B cell (primary cell): ENCODE measurements around the gene ZMYND19. TPM values are rescaled to one million over a fixed set of nuclear protein-coding genes. Genes with fewer than 3 reads are reported as not detected.
A peak's percentile ranks its signal among the peaks of the same experiment; 100 is the strongest.
"Not testable (repeated sequence)": the region's sequence is repeated elsewhere in the genome, so short reads cannot be mapped to it uniquely, and the experiment has no call there.

Source experiments
- ATAC-seq: fragments of 200-7000 bp; cut with Tn5 transposase; one replicate; pipeline ENCODE4 v1.10.0; 2021; ENCODE audit warnings: low read depth, mild to moderate bottlenecking, moderate number of reproducible peaks, moderate library complexity
- CTCF ChIA-PET: fragments of 350-600 bp; sonication (Branson Sonifier 250); formaldehyde crosslinking; loops from one replicate; lab custom pipeline; 2021; ENCODE audit warnings: antibody characterized with exemption, inconsistent platforms; lab: Charles Lee
- POLR2A ChIA-PET: fragments of 350-600 bp; sonication (Branson Sonifier 250); formaldehyde crosslinking; loops from one replicate; lab custom pipeline; 2021; ENCODE audit warnings: antibody characterized with exemption; lab: Charles Lee
- DNase-seq: peaks from one replicate; pipeline ENCODE4 v3.0.0; 2013
- H2AFZ ChIP-seq: 2 replicates; pipeline ENCODE4 v1.6.1; 2012; ENCODE audit warnings: mild to moderate bottlenecking, low read depth, low read length; ENCODE audit not compliant: insufficient read depth, poor library complexity, severe bottlenecking
- H3K27ac ChIP-seq, 2 donors: 1 replicate in 1 of 2; 2 replicates in 1 of 2; pipeline ENCODE4 v1.5.1; 2012 to 2013; ENCODE audit warnings: low read length in 2 of 2, mild to moderate bottlenecking in 2 of 2, moderate library complexity in 1 of 2
- H3K27me3 ChIP-seq, 4 experiments: fragments of 200-600 bp in 1 of 4; sonication (generic) in 1 of 4; replicated peaks in 1 of 4; 1 replicate in 2 of 4; 2 replicates in 2 of 4; pipeline versions ENCODE4 v1.6.1 to v1.7.0; 2013 to 2016; ENCODE audit warnings: low read length in 3 of 4, mild to moderate bottlenecking in 2 of 4, mixed read lengths in 1 of 4, moderate library complexity in 1 of 4; ENCODE audit not compliant: insufficient read depth in 4 of 4, control insufficient read depth in 3 of 4; ENCODE audit errors: control extremely low read depth in 1 of 4
- H3K36me3 ChIP-seq, 2 experiments: replicated peaks in 1 of 2; 1 replicate in 1 of 2; 2 replicates in 1 of 2; pipeline versions ENCODE4 v1.6.1 to v1.7.1; 2013; ENCODE audit warnings: low read length in 1 of 2; ENCODE audit not compliant: insufficient read depth in 2 of 2, control insufficient read depth in 1 of 2; ENCODE audit errors: control extremely low read depth in 1 of 2, extremely low read depth in 1 of 2
- H3K4me1 ChIP-seq, 2 donors: fragments of 200-600 bp in 1 of 2; sonication (generic) in 1 of 2; 1 replicate in 1 of 2; 2 replicates in 1 of 2; pipeline versions ENCODE4 v1.5.1 to v1.6.1; 2013 to 2017; ENCODE audit warnings: low read length in 2 of 2; ENCODE audit not compliant: control insufficient read depth in 2 of 2, insufficient read depth in 2 of 2
- H3K4me2 ChIP-seq: replicated peaks from 2 replicates; pipeline ENCODE3; 2012; ENCODE audit warnings: mild to moderate bottlenecking, low read depth, low read length; ENCODE audit not compliant: poor library complexity, severe bottlenecking
- H3K4me3 ChIP-seq, 5 experiments: fragments of 200-600 bp in 1 of 5; sonication (generic) in 1 of 5; 1 replicate in 3 of 5; 2 replicates in 2 of 5; pipeline versions ENCODE4 v1.5.1 to v1.7.0; 2011 to 2016; ENCODE audit warnings: low read length in 4 of 5, mild to moderate bottlenecking in 4 of 5, low read depth in 2 of 5, control low read depth in 1 of 5, moderate library complexity in 1 of 5; ENCODE audit not compliant: insufficient read depth in 1 of 5; ENCODE audit errors: control extremely low read depth in 1 of 5, extremely low read depth in 1 of 5
- H3K79me2 ChIP-seq: fragments of 200-600 bp; sonication (generic); one replicate; pipeline ENCODE4 v1.6.0; 2016; ENCODE audit warnings: low read length; ENCODE audit not compliant: control insufficient read depth, insufficient read depth
- H3K9ac ChIP-seq: fragments of 200-600 bp; sonication (generic); 2 replicates; pipeline ENCODE4 v1.6.1; 2017; ENCODE audit warnings: mild to moderate bottlenecking, low read length, moderate library complexity
- H3K9me3 ChIP-seq, 3 donors: one replicate each; pipeline versions ENCODE4 v1.6.1 to v1.7.1; 2013; ENCODE audit warnings: low read length in 2 of 3; ENCODE audit not compliant: control insufficient read depth in 2 of 3, insufficient read depth in 1 of 3; ENCODE audit errors: control extremely low read depth in 1 of 3
- H4K20me1 ChIP-seq: 2 replicates; pipeline ENCODE4 v1.6.0; 2012; ENCODE audit warnings: mild to moderate bottlenecking, low read length; ENCODE audit not compliant: insufficient read depth, control insufficient read depth, poor library complexity, severe bottlenecking
- H3K27ac Mint-ChIP-seq: one replicate; pipeline ENCODE4 v1.8.0; 2021; ENCODE audit warnings: mixed read lengths
- H3K27me3 Mint-ChIP-seq: one replicate; pipeline ENCODE4 v1.8.0; 2021; ENCODE audit warnings: mixed read lengths
- H3K4me1 Mint-ChIP-seq: one replicate; pipeline ENCODE4 v1.8.0; 2021; ENCODE audit warnings: mixed read lengths
- H3K4me3 Mint-ChIP-seq: one replicate; pipeline ENCODE4 v1.8.0; 2021; ENCODE audit warnings: mixed read lengths
- H3K9me3 Mint-ChIP-seq: one replicate; pipeline ENCODE4 v1.8.0; 2022; ENCODE audit warnings: mixed read lengths; ENCODE audit not compliant: insufficient read depth
- CTCF ChIP-seq: fragments of 200-600 bp; IDR thresholded peaks from one replicate; pipeline ENCODE4 v1.8.0; 2022; ENCODE audit warnings: antibody characterized with exemption, mild to moderate bottlenecking
- EZH2 ChIP-seq: IDR thresholded peaks from 2 replicates; pipeline ENCODE4 v1.6.1; 2012; ENCODE audit warnings: borderline replicate concordance, low read depth, mild to moderate bottlenecking, moderate library complexity, low read length; ENCODE audit not compliant: insufficient read depth, poor library complexity, severe bottlenecking
- WGBS: methylation state at CpG from one replicate; pipeline ENCODE4 v1.1.5; 2013; ENCODE audit warnings: missing lambda C conversion rate; ENCODE audit not compliant: insufficient coverage; 5-methylcytosine and 5-hydroxymethylcytosine counted together
- intact Hi-C: fragments of 100-400 bp; cut with micrococcal nuclease; formaldehyde crosslinking; loops from one replicate; pipeline ENCODE4 v1.10.0; 2022
- polyA plus RNA-seq: library from polyadenylated mRNA; depleted of rRNA; stranded (reverse); fragments of >200 nt; gene quantifications from 2 replicates; pipeline ENCODE4 v1.2.3, GENCODE V29; 2012
- total RNA-seq, 2 donors: library from RNA; stranded (reverse); fragments of 120-200 nt in 1 of 2; gene quantifications; 1 replicate in 1 of 2; 2 replicates in 1 of 2; pipeline versions ENCODE4 v1.2.3 to v1.2.4, GENCODE V29; 2013 to 2022

ZMYND19 gene
- total and polyA plus RNA-seq, 2 donors (not counting 1 experiment from before 2014, with no cell fraction given), result 22.0 to 24.1 TPM

DNA sequence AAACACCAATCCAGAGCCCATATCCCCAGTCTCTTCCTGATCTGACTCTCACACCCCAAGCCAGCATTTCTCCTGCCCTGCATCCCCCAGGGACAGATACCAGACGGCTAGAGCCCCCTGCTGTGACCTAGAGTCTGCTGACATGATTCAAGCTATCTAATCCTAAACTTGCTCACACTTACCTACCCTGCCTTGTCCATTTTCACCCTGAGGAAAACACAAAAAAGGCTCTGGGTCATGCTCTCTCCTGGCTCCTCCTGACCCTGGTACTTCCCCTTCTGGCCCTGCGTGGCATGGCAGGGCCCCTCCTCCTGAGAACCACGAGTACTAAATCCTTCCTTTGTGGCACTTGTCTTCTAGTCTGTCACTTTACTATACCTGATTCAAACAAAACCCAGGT lies 12.3 kb upstream of the ZMYND19 start:
- POLR2A ChIA-PET, result no interaction called here
- H3K27me3 Mint-ChIP-seq, result no peaks in the 10 kb centered on the region

DNA sequence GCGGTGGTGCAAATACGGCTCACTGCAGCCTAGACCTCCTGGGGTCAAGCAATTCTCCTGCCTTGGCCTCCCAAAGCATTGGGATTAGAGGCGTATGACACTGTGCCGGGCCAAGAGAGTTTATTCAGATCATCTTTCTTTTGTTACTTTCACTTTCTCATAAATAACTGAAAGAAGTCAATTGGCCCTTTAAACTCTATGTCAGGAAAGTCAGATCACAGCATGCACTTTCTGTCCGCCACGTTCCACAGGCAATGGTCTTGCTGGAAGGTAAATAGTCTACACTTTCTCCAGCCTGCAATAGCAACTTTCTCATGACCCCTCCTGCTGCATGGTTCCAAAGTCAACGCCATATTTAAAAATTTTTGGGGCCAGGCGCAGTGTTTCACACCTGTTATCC lies 8.6 kb upstream of the ZMYND19 start:
- POLR2A ChIA-PET, result no interaction called here
- H3K27me3 Mint-ChIP-seq, result no peaks in the 10 kb centered on the region
- H3K4me3 Mint-ChIP-seq, result no peak overlapping the region
- Histone ChIP-seq H3K4me3 (no peak overlapping the region), H3K9me3 (no peaks in the 10 kb centered on the region), H3K36me3 (no peaks in the 10 kb centered on the region), H3K9ac (no peak overlapping the region), H3K79me2 (no peaks in the 10 kb centered on the region), H3K27ac (no peak overlapping the region), H3K4me2 (no peak overlapping the region), H4K20me1 (no peaks in the 10 kb centered on the region), H3K4me1 (peaks cover 0 to 5% of the 10 kb centered on the region in 2 donors), H3K27me3 (no peaks in the 10 kb centered on the region), H2AFZ (no peak overlapping the region)
- CTCF ChIA-PET, result interaction anchor here (1.1 kb wide), 1 partner anchor 11 kb away, joined by 3 read pairs; no protein-coding TSS in a partner anchor
- 92% methylated on average over 4 of the region's 8 CpGs for WGBS
- ATAC-seq, result no peak
- intact Hi-C loops, result no loop called here
- H3K27ac Mint-ChIP-seq, result no peak overlapping the region
- H3K4me1 Mint-ChIP-seq, result peaks cover 7% of the 10 kb centered on the region
- H3K9me3 Mint-ChIP-seq, result no peaks in the 10 kb centered on the region
- no peak for TF ChIP-seq CTCF
- no peak for TF ChIP-seq EZH2
- no peak for DNase-seq

More for the DNA sequence above, 12.3 kb upstream of the ZMYND19 start:
- H3K9me3 ChIP-seq, result no peaks in the 10 kb centered on the region
- CTCF ChIA-PET, result interaction anchor here (0.9 to 1.1 kb wide), 2 partner anchors 21 to 22 kb away, joined by 3 to 4 read pairs; no protein-coding TSS in a partner anchor
- 0% methylated on average over 2 of the region's 3 CpGs for WGBS
- H3K36me3 ChIP-seq, result no peaks in the 10 kb centered on the region
- no peaks in the 10 kb centered on the region for H3K27me3 ChIP-seq
- H4K20me1 ChIP-seq, result peaks cover 14% of the 10 kb centered on the region
- no peak overlapping the region for H3K27ac Mint-ChIP-seq
- DNase-seq (no peak), ATAC-seq (no peak)
- intact Hi-C loops, result no loop called here
- peaks cover 21% of the 10 kb centered on the region for H3K4me1 Mint-ChIP-seq
- H3K4me2 ChIP-seq, result no peak overlapping the region
- H3K4me3 ChIP-seq, result no peak overlapping the region
- H2AFZ ChIP-seq, result peak overlapping the region; percentile 14
- no peaks in the 10 kb centered on the region for H3K9me3 Mint-ChIP-seq
- no peak overlapping the region for H3K27ac ChIP-seq
- no peak overlapping the region for H3K9ac ChIP-seq
- peaks cover 12 to 25% of the 10 kb centered on the region in 2 donors for H3K4me1 ChIP-seq
- H3K79me2 ChIP-seq, result peaks cover 18% of the 10 kb centered on the region
- H3K4me3 Mint-ChIP-seq, result peak overlapping the region; percentile 54
- TF ChIP-seq EZH2 (no peak), CTCF (no peak)

DNA sequence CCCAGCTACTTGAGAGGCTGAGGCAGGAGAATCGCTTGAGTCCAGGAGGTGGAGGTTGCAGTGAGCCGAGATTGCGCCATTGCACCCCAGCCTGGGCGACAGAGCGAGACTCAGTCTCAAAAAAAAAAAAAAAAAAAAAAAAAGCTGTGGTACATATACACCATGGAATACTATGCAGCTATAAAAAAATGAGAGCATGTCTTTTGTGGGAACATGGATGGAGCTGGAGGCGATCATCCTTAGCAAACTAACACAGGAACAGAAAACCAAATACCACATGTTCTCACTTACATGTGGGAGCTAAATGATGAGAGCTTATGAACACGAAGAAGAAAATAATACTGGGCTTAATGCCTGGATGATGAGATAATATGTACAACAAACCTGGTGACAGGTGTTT lies 6.3 kb upstream of the ZMYND19 start:
- H3K4me3 Mint-ChIP-seq, H3K4me2 ChIP-seq, H3K27ac ChIP-seq, H3K4me1 ChIP-seq, H4K20me1 ChIP-seq, POLR2A ChIA-PET, H3K9ac ChIP-seq, DNase-seq, H3K9me3 Mint-ChIP-seq, H3K27ac Mint-ChIP-seq, H3K79me2 ChIP-seq, H3K9me3 ChIP-seq, H3K36me3 ChIP-seq, H3K4me1 Mint-ChIP-seq, H3K27me3 ChIP-seq, H3K4me3 ChIP-seq, ATAC-seq, H3K27me3 Mint-ChIP-seq, H2AFZ ChIP-seq, intact Hi-C loops: not testable (repeated sequence)
- 100% methylated on average over 1 of the region's 7 CpGs for WGBS
- CTCF ChIA-PET, result interaction anchor here (0.7 kb wide), 1 partner anchor 23 kb away, joined by 4 read pairs; no protein-coding TSS in a partner anchor
